OCI-LY7 (cell line): ENCODE data around the gene PIP4K2A. TPM values are rescaled to one million over a fixed set of nuclear protein-coding genes. Genes with fewer than 3 reads are reported as not detected.

ENCODE experiments used
- BruUV-seq: library from RNA; stranded (reverse); fragments of 400-500 nt; replicated peaks from 2 replicates; lab custom pipeline; 2021; lab: Mats Ljungman, UMichigan
- CTCF ChIA-PET: fragments of 300-600 bp; sonication (Branson Sonifier 250); formaldehyde crosslinking; loops from one replicate; lab custom pipeline; 2022; ENCODE audit warnings: antibody characterized with exemption; ENCODE audit not compliant: unreplicated experiment; lab: Charles Lee
- POLR2A ChIA-PET: fragments of 300-600 bp; sonication (Branson Sonifier 250); formaldehyde crosslinking; loops from one replicate; lab custom pipeline; 2022; ENCODE audit warnings: antibody characterized with exemption; lab: Charles Lee
- DNase-seq: peaks from one replicate; pipeline ENCODE4 v3.0.0-alpha.2; 2015; ENCODE audit warnings: low spot score
- H2AFZ ChIP-seq: fragments of 200-600 bp; sonication (generic), shearing (Covaris generic); 2 replicates; pipeline ENCODE4 v1.6.1; 2014; ENCODE audit warnings: mild to moderate bottlenecking, antibody characterized with exemption, low read length, moderate library complexity
- H3K27ac ChIP-seq: fragments of 200-600 bp; sonication (generic); 2 replicates; pipeline ENCODE4 v1.5.1; 2014; ENCODE audit warnings: mixed run types, low read depth, mild to moderate bottlenecking, moderate library complexity, low read length, inconsistent platforms; ENCODE audit not compliant: poor library complexity, severe bottlenecking
- H3K36me3 ChIP-seq: fragments of 200-600 bp; sonication (generic); 2 replicates; pipeline ENCODE4 v1.6.1; 2014; ENCODE audit warnings: mild to moderate bottlenecking, antibody characterized with exemption, low read length, moderate library complexity, mixed read lengths; ENCODE audit not compliant: insufficient read depth
- H3K4me1 ChIP-seq: fragments of 200-600 bp; sonication (generic); 2 replicates; pipeline ENCODE4 v1.5.1; 2014; ENCODE audit warnings: mild to moderate bottlenecking, low read length; ENCODE audit not compliant: insufficient read depth, poor library complexity, severe bottlenecking
- H3K4me2 ChIP-seq: fragments of 200-600 bp; sonication (generic); 2 replicates; pipeline ENCODE4 v1.6.1; 2014; ENCODE audit warnings: mild to moderate bottlenecking, low read length
- H3K4me3 ChIP-seq: fragments of 200-600 bp; sonication (generic); 2 replicates; pipeline ENCODE4 v1.5.1; 2014; ENCODE audit warnings: mild to moderate bottlenecking, low read depth, low read length; ENCODE audit not compliant: poor library complexity, severe bottlenecking
- H3K79me2 ChIP-seq: fragments of 200-600 bp; sonication (generic); 2 replicates; pipeline ENCODE4 v1.6.1; 2016; ENCODE audit warnings: low read depth, mild to moderate bottlenecking, low read length, moderate library complexity, mixed read lengths; ENCODE audit not compliant: insufficient read depth
- H3K9me2 ChIP-seq: fragments of 200-600 bp; sonication (generic); 2 replicates; pipeline ENCODE4 v1.6.1; 2016; ENCODE audit warnings: mild to moderate bottlenecking, low read length, mixed read lengths; ENCODE audit not compliant: insufficient read depth
- H3K9me3 ChIP-seq: fragments of 200-600 bp; sonication (generic); 2 replicates; pipeline ENCODE4 v1.6.1; 2014; ENCODE audit warnings: mild to moderate bottlenecking, mixed run types, low read length, mixed read lengths
- H4K20me1 ChIP-seq: fragments of 200-600 bp; sonication (generic); 2 replicates; pipeline ENCODE4 v1.6.1; 2014; ENCODE audit warnings: mild to moderate bottlenecking, antibody characterized with exemption, low read length, moderate library complexity, mixed read lengths; ENCODE audit not compliant: insufficient read depth
- EZH2phosphoT487 ChIP-seq: fragments of 200-600 bp; sonication (generic); IDR thresholded peaks from 2 replicates; pipeline ENCODE4 v1.6.1; 2018; ENCODE audit warnings: low read depth, borderline replicate concordance, mild to moderate bottlenecking, mixed run types, antibody characterized with exemption, low read length, moderate library complexity, mixed read lengths
- intact Hi-C: fragments of 100-400 bp; cut with micrococcal nuclease; formaldehyde crosslinking; loops from one replicate; pipeline ENCODE4 v1.10.0; 2022; ENCODE audit not compliant: unreplicated experiment
- total RNA-seq, 2 experiments: library from RNA; depleted of rRNA in 1 of 2; stranded (reverse); fragments of >200 nt in 1 of 2; shearing (Covaris generic) in 1 of 2; gene quantifications; 2 replicates each; pipeline ENCODE4 v1.2.3, GENCODE V29; 2014 to 2022
- TF ChIP-seq, protein P1 (sequence below): fragments of 200-600 bp; sonication (generic); conservative IDR thresholded peaks from 2 replicates; pipeline ENCODE4 v1.5.1; 2014; ENCODE audit warnings: mild to moderate bottlenecking, antibody characterized with exemption, low read length, moderate library complexity, mixed read lengths

The PIP4K2A gene
- total RNA-seq, 2 experiments from 2014 or later = 32.5 to 42.6 TPM

DNA sequence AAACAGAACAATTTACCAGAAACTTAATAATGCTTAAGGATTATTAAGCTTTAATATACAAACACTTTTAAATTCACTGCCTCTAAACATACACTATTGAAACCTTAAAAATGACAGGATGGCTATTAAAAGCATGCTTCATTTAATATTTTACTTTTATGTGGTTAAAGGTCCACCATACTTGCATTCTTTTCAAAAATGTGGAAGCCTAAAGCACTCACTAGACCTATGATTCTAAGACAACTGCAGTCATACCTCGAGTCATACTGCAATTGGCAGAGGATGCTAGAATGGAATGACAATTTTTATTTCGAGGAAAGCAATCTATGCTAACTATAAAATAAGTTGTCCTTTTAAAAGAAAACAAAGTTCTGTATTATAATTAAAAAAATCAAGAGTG, 85.3 kb downstream of the PIP4K2A start:
- Histone ChIP-seq H3K9me2 (no peaks in the 10 kb centered on the region), H3K4me1 (peaks cover 24% of the 10 kb centered on the region), H3K4me2 (no peak overlapping the region), H4K20me1 (no peaks in the 10 kb centered on the region), H3K9me3 (0 out of 2 replicates have a peak, but pooled peaks cover 10% of the 10 kb centered on the region), H2AFZ (no peak overlapping the region), H3K27ac (no peak overlapping the region), H3K79me2 (peaks cover 25% of the 10 kb centered on the region; the same call in 1 of the 2 replicates), H3K36me3 (peaks cover 4% of the 10 kb centered on the region; the same call in 1 of the 2 replicates), H3K4me3 (no peak overlapping the region)
- CTCF ChIA-PET = no interaction called here
- intact Hi-C loops = no loop called here
- POLR2A ChIA-PET = interaction anchor here (0.7 to 1.6 kb wide), 5 partner anchors 8 to 75 kb away, joined by 3 to 9 read pairs (median 3); no protein-coding TSS in a partner anchor
- no TSS peak for BruUV-seq
- DNase-seq = no peak
- TF ChIP-seq, protein P1, sequence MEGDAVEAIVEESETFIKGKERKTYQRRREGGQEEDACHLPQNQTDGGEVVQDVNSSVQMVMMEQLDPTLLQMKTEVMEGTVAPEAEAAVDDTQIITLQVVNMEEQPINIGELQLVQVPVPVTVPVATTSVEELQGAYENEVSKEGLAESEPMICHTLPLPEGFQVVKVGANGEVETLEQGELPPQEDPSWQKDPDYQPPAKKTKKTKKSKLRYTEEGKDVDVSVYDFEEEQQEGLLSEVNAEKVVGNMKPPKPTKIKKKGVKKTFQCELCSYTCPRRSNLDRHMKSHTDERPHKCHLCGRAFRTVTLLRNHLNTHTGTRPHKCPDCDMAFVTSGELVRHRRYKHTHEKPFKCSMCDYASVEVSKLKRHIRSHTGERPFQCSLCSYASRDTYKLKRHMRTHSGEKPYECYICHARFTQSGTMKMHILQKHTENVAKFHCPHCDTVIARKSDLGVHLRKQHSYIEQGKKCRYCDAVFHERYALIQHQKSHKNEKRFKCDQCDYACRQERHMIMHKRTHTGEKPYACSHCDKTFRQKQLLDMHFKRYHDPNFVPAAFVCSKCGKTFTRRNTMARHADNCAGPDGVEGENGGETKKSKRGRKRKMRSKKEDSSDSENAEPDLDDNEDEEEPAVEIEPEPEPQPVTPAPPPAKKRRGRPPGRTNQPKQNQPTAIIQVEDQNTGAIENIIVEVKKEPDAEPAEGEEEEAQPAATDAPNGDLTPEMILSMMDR = no peak
- TF ChIP-seq EZH2phosphoT487 = no peak

DNA sequence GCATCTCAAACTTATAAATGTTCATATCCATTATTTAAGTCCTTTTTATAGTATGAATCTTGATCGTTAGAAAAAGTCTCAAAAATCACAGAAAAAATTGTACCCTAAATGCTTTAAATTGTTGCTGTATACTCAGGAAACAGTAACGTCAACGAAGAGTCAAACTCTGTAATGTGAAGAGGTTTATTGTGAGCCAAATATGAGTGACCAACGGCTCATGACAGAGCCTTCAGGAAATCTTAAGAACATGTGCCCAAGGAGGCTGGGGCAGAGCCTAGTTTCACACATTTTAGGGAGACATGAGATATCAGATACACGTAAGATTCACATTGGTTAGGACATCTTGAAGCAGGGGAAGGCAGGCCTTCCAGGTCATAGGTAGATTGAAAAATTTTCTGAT, 86.1 kb downstream of the PIP4K2A start:
- Histone ChIP-seq H3K4me2 (no peak overlapping the region), H3K27ac (no peak overlapping the region)
- TF ChIP-seq EZH2phosphoT487 = no peak
- TF ChIP-seq, protein P1 = no peak

DNA sequence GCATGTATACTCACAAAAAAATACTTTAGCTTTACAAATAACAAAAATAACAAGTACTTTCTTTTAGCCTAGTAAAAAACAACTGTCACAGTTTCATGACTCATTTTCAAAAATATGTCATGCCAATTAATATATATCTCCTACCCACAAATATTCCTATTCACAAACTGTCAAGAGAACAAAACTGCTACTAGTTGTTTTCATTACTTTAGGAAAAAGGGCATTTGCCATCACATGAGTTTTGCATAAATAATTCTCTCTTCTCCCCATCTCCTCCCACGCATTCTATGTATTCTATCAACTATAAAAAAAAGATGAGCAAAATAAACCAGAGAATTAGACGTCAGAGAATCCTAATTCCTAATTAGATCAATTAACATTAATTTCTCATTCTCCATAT, 87.6 kb downstream of the PIP4K2A start:
- BruUV-seq = no TSS peak
- Histone ChIP-seq H3K4me2 (no peak overlapping the region), H4K20me1 (no peaks in the 10 kb centered on the region), H3K4me3 (no peak overlapping the region), H3K4me1 (peaks cover 24% of the 10 kb centered on the region), H3K36me3 (peaks cover 4% of the 10 kb centered on the region; the same call in 1 of the 2 replicates), H3K9me3 (0 out of 2 replicates have a peak, but pooled peaks cover 10% of the 10 kb centered on the region), H3K79me2 (peaks cover 25% of the 10 kb centered on the region; the same call in 1 of the 2 replicates), H2AFZ (no peak overlapping the region), H3K27ac (no peak overlapping the region), H3K9me2 (no peaks in the 10 kb centered on the region)
- POLR2A ChIA-PET = interaction anchor here (0.6 to 3.2 kb wide), 3 partner anchors 11 to 24 kb away, joined by 3 to 31 read pairs (median 4); no protein-coding TSS in a partner anchor
- intact Hi-C loops = no loop called here
- DNase-seq = no peak
- CTCF ChIA-PET = interaction anchor here (0.7 kb wide), 1 partner anchor 11 kb away, joined by 3 read pairs; no protein-coding TSS in a partner anchor
- TF ChIP-seq, protein P1 = no peak
- no peak for TF ChIP-seq EZH2phosphoT487

More for the DNA sequence above, 86.1 kb downstream of the PIP4K2A start:
- no peaks in the 10 kb centered on the region for H3K9me2 ChIP-seq
- POLR2A ChIA-PET = interaction anchor here (0.5 to 1.6 kb wide), 3 partner anchors 9 to 45 kb away, joined by 3 to 9 read pairs (median 5); no protein-coding TSS in a partner anchor
- H3K4me3 ChIP-seq = no peak overlapping the region
- intact Hi-C loops = no loop called here
- H3K9me3 ChIP-seq = 0 out of 2 replicates have a peak, but pooled peaks cover 10% of the 10 kb centered on the region
- CTCF ChIA-PET = no interaction called here
- no TSS peak for BruUV-seq
- peaks cover 24% of the 10 kb centered on the region for H3K4me1 ChIP-seq
- DNase-seq = no peak
- H4K20me1 ChIP-seq = no peaks in the 10 kb centered on the region
- peaks cover 25% of the 10 kb centered on the region; the same call in 1 of the 2 replicates for H3K79me2 ChIP-seq
- peaks cover 4% of the 10 kb centered on the region; the same call in 1 of the 2 replicates for H3K36me3 ChIP-seq
- no peak overlapping the region for H2AFZ ChIP-seq
